Body of pancreas (tissue), 4 donors: Measurements from ENCODE around the gene PTPRN2. TPM values are rescaled to one million over a fixed set of nuclear protein-coding genes. Genes with fewer than 3 reads are reported as not detected.
"Not testable (repeated sequence)": the region's sequence is repeated elsewhere in the genome, so short reads cannot be mapped to it uniquely, and the experiment has no call there.

Source experiments
- ATAC-seq: fragments of 150-250 bp; one replicate; pipeline ENCODE4 v1.9.1; 2016
- DNase-seq, 4 donors: peaks; one replicate each; pipeline ENCODE4 v3.0.0-alpha.2; 2019
- H3K27ac ChIP-seq, 4 donors: fragments of 200-600 bp; sonication (generic); 1 replicate in 3 of 4; 2 replicates in 1 of 4; pipeline versions ENCODE4 v1.5.1 to v1.6.1; 2016 to 2019; ENCODE audit warnings: mild to moderate bottlenecking in 1 of 4, mixed read lengths in 1 of 4, moderate library complexity in 1 of 4
- H3K27me3 ChIP-seq, 2 donors: fragments of 200-600 bp; sonication (generic); one replicate each; pipeline ENCODE4 v1.6.0; 2016; ENCODE audit warnings: mild to moderate bottlenecking in 1 of 2
- H3K36me3 ChIP-seq, 2 donors: fragments of 200-600 bp; sonication (generic); replicated peaks in 1 of 2; 2 replicates each; pipeline ENCODE4 v1.5.1; 2016; ENCODE audit warnings: low read depth in 2 of 2; ENCODE audit not compliant: insufficient read depth in 1 of 2
- H3K4me1 ChIP-seq: fragments of 200-600 bp; sonication (generic); one replicate; pipeline ENCODE4 v1.6.0; 2016
- H3K4me3 ChIP-seq, 2 donors: fragments of 200-600 bp; sonication (generic); 1 replicate in 1 of 2; 2 replicates in 1 of 2; pipeline ENCODE4 v1.5.1; 2016 to 2019
- H3K9me3 ChIP-seq, 3 donors: fragments of 200-600 bp; sonication (generic); 1 replicate in 2 of 3; 2 replicates in 1 of 3; pipeline ENCODE4 v1.5.1; 2016
- CTCF ChIP-seq, 7 experiments: fragments of 450-650 bp in 4 of 7; fragments of 200-600 bp in 3 of 7; sonication (generic) in 3 of 7; IDR thresholded peaks; one replicate each; pipeline ENCODE4 v1.5.1; 2016 to 2019; ENCODE audit warnings: antibody characterized with exemption in 7 of 7
- POLR2A ChIP-seq, 3 donors: fragments of 450-650 bp; IDR thresholded peaks; one replicate each; pipeline ENCODE4 v1.6.1; 2016; ENCODE audit warnings: antibody characterized with exemption in 3 of 3, mild to moderate bottlenecking in 2 of 3
- whole genome bisulfite sequencing, 2 donors: methylation state at CpG; one replicate each; pipeline ENCODE4 v1.1.5; 2017; 5-methylcytosine and 5-hydroxymethylcytosine counted together
- intact Hi-C: fragments of 100-400 bp; cut with DNase I; formaldehyde crosslinking; loops from one replicate; pipeline ENCODE4 v1.15.1; 2023
- total RNA-seq, 2 donors: library from RNA; depleted of rRNA; stranded (reverse); fragments of >200 nt; gene quantifications; one replicate each; pipeline ENCODE4 v1.1.0, GENCODE V29; 2016

The PTPRN2 gene
- total RNA-seq, 2 donors from 2014 or later: 31.6 to 76.1 TPM

GRCh38 chr7:158274996-158275395, 312.6 kb downstream of the PTPRN2 start:
- intact Hi-C loops: no loop called here
- Histone ChIP-seq H3K27me3 (no peaks in the 10 kb centered on the region), H3K9me3 (no peaks in the 10 kb centered on the region), H3K27ac (no peak overlapping the region), H3K36me3 (no peaks in the 10 kb centered on the region), H3K4me3 (no peak overlapping the region), H3K4me1 (no peaks in the 10 kb centered on the region)
- 72 to 96% methylated on average over 5 to 12 of the region's 12 CpGs for WGBS, 2 donors
- ATAC-seq (no peak), DNase-seq (peak in 1 of 4 donors; percentile 5)
- TF ChIP-seq CTCF (IDR thresholded peaks at IDR 0.05) (no peak), POLR2A (IDR thresholded peaks at IDR 0.05) (no peak)

- intact Hi-C loops: no loop called here
- no peak overlapping the region for H3K4me3 ChIP-seq
- WGBS, 2 donors: 83 to 97% methylated on average over 10 to 13 of the region's 21 CpGs
- no peaks in the 10 kb centered on the region for H3K36me3 ChIP-seq
- no peak overlapping the region for H3K27ac ChIP-seq
- no peak for DNase-seq
- no peak for ATAC-seq
- TF ChIP-seq CTCF (IDR thresholded peaks at IDR 0.05): no peak
- TF ChIP-seq POLR2A (IDR thresholded peaks at IDR 0.05): no peak
- no peaks in the 10 kb centered on the region for H3K4me1 ChIP-seq
- H3K27me3 ChIP-seq: no peaks in the 10 kb centered on the region
- no peaks in the 10 kb centered on the region for H3K9me3 ChIP-seq
These were observed 313.2 kb downstream of the PTPRN2 start for GRCh38 chr7:158274404-158274811.

- H3K9me3 ChIP-seq, H3K36me3 ChIP-seq, H3K27ac ChIP-seq, H3K4me1 ChIP-seq, intact Hi-C loops, H3K27me3 ChIP-seq, ATAC-seq, H3K4me3 ChIP-seq: not testable (repeated sequence)
- peak in 1 of 4 donors; percentile 7 for DNase-seq
- WGBS, 2 donors: 86 to 94% methylated on average over 33 to 38 of the region's 38 CpGs
These were observed 313.8 kb downstream of the PTPRN2 start for GRCh38 chr7:158273756-158274342.

- no peaks in the 10 kb centered on the region for H3K27me3 ChIP-seq
- ATAC-seq (no peak), DNase-seq (peak in 1 of 4 donors; percentile 4)
- intact Hi-C loops: no loop called here
- TF ChIP-seq CTCF (IDR thresholded peaks at IDR 0.05): no peak
- TF ChIP-seq POLR2A (IDR thresholded peaks at IDR 0.05): no peak
- H3K9me3 ChIP-seq: no peaks in the 10 kb centered on the region
- H3K36me3 ChIP-seq: no peaks in the 10 kb centered on the region
- no peak overlapping the region for H3K27ac ChIP-seq
- WGBS, 2 donors: 79 to 93% methylated on average over 21 to 29 of the region's 31 CpGs
- no peaks in the 10 kb centered on the region for H3K4me1 ChIP-seq
- H3K4me3 ChIP-seq: no peak overlapping the region
These were observed 314.4 kb downstream of the PTPRN2 start for GRCh38 chr7:158273138-158273651.

GRCh38 chr7:158272509-158273137, 315.0 kb downstream of the PTPRN2 start:
- Histone ChIP-seq H3K4me3 (no peak overlapping the region), H3K4me1 (no peaks in the 10 kb centered on the region), H3K27me3 (no peaks in the 10 kb centered on the region), H3K36me3 (no peaks in the 10 kb centered on the region), H3K9me3 (no peaks in the 10 kb centered on the region), H3K27ac (no peak overlapping the region)
- 90 to 96% methylated on average over 14 to 15 of the region's 15 CpGs for WGBS, 2 donors
- DNase-seq (peak in 1 of 4 donors; percentile 4), ATAC-seq (no peak)
- TF ChIP-seq POLR2A (IDR thresholded peaks at IDR 0.05): no peak
- intact Hi-C loops: no loop called here
